ENCODE measurements around the gene RAB5B. TPM values are rescaled to one million over a fixed set of nuclear protein-coding genes. Genes with fewer than 3 reads are reported as not detected.

RAB5B gene
- total RNA-seq, 2 experiments from 2014 or later: 21.6 to 47.2 TPM

GRCh38 chr12:55938826-55939501, 34.9 kb upstream of the RAB5B start:
- Histone ChIP-seq H2AFZ (ENCODE audit: low read length) (no peak overlapping the region), H3K9me3 (ENCODE audit: low read length) (no peaks in the 10 kb centered on the region), H4K20me1 (ENCODE audit: insufficient read depth, low read length) (peaks cover 12% of the 10 kb centered on the region; the same call in 1 of the 2 replicates), H3K9me2 (ENCODE audit: insufficient read depth, low read length) (no peaks in the 10 kb centered on the region), H3K4me2 (ENCODE audit: low read length) (no peak overlapping the region), H3K27ac (ENCODE audit: low read depth, low read length, poor library complexity, severe bottlenecking) (peak overlapping the region; percentile 36), H3K79me2 (ENCODE audit: insufficient read depth, low read depth, low read length) (peaks cover 13% of the 10 kb centered on the region; the same call in 1 of the 2 replicates), H3K4me1 (ENCODE audit: insufficient read depth, low read length, poor library complexity, severe bottlenecking) (peaks cover 28% of the 10 kb centered on the region), H3K4me3 (ENCODE audit: low read depth, low read length, poor library complexity, severe bottlenecking) (no peak overlapping the region), H3K36me3 (ENCODE audit: insufficient read depth, low read length) (peaks cover 98% of the 10 kb centered on the region)
- POLR2A ChIA-PET: interaction anchor here (0.7 kb wide), 2 partner anchors 13 to 222 kb away, joined by 3 to 9 read pairs; no protein-coding TSS in a partner anchor
- intact Hi-C loops (cut with micrococcal nuclease; ENCODE audit: unreplicated experiment): no loop called here
- CTCF ChIA-PET (ENCODE audit: unreplicated experiment): interaction anchor here (0.7 to 1.6 kb wide), 3 partner anchors 9 to 109 kb away, joined by 3 to 5 read pairs (median 3); partner anchors contain the start of gene DNAJC14
- TF ChIP-seq CTCF (conservative IDR thresholded peaks at IDR 0.05; ENCODE audit: low read length): no peak
- no peak for TF ChIP-seq EZH2phosphoT487 (IDR thresholded peaks at IDR 0.05; ENCODE audit: borderline replicate concordance, low read depth, low read length)
- BruUV-seq (replicated peaks): no TSS peak
- DNase-seq (ENCODE audit: low spot score): no peak

- H3K4me3 ChIP-seq (ENCODE audit: low read depth, low read length, poor library complexity, severe bottlenecking): no peak overlapping the region
- H2AFZ ChIP-seq (ENCODE audit: low read length): no peak overlapping the region
- H3K4me1 ChIP-seq (ENCODE audit: insufficient read depth, low read length, poor library complexity, severe bottlenecking): peaks cover 16% of the 10 kb centered on the region
- no peaks in the 10 kb centered on the region for H3K9me2 ChIP-seq (ENCODE audit: insufficient read depth, low read length)
- no peaks in the 10 kb centered on the region for H3K9me3 ChIP-seq (ENCODE audit: low read length)
- ChIA-PET CTCF (ENCODE audit: unreplicated experiment) (interaction anchor here (1.0 to 1.6 kb wide), 2 partner anchors 14 to 110 kb away, joined by 4 to 5 read pairs; partner anchors contain the start of gene DNAJC14), POLR2A (no interaction called here)
- no TSS peak for BruUV-seq (replicated peaks)
- peak overlapping the region; percentile 36 for H3K27ac ChIP-seq (ENCODE audit: low read depth, low read length, poor library complexity, severe bottlenecking)
- intact Hi-C loops (cut with micrococcal nuclease; ENCODE audit: unreplicated experiment): loop anchor here (1.0 kb wide), 4 partner anchors 10 to 201 kb away; no protein-coding TSS in a partner anchor
- H3K79me2 ChIP-seq (ENCODE audit: insufficient read depth, low read depth, low read length): peaks cover under 1% of the 10 kb centered on the region; the same call in 1 of the 2 replicates
- peaks cover 6% of the 10 kb centered on the region; the same call in 1 of the 2 replicates for H4K20me1 ChIP-seq (ENCODE audit: insufficient read depth, low read length)
- peak; percentile 88 for DNase-seq (ENCODE audit: low spot score)
- H3K4me2 ChIP-seq (ENCODE audit: low read length): peak overlapping the region; percentile 41
- peaks cover 96% of the 10 kb centered on the region for H3K36me3 ChIP-seq (ENCODE audit: insufficient read depth, low read length)
- TF ChIP-seq EZH2phosphoT487 (IDR thresholded peaks at IDR 0.05; ENCODE audit: borderline replicate concordance, low read depth, low read length) (no peak), CTCF (conservative IDR thresholded peaks at IDR 0.05; ENCODE audit: low read length) (peak; percentile 95)
These were observed 33.7 kb upstream of the RAB5B start for GRCh38 chr12:55940065-55940732.

All from OCI-LY7 (cell line).